Keratinocyte (primary cell): ENCODE measurements around the gene SURF1. TPM values are rescaled to one million over a fixed set of nuclear protein-coding genes. Genes with fewer than 3 reads are reported as not detected.

Experiments
- DNase-seq: peaks from one replicate; pipeline ENCODE4 v3.0.0-alpha.2; 2011; ENCODE audit warnings: low read depth, missing footprints, low spot score
- FAIRE-seq: peaks from 2 replicates; lab custom pipeline; 2011; peaks lifted over from hg19 to GRCh38; lab: Jason Lieb, UNC
- H2AFZ ChIP-seq: 2 replicates; pipeline ENCODE4 v1.6.0; 2012; ENCODE audit warnings: low read length, control low read depth, inconsistent platforms; ENCODE audit not compliant: control insufficient read depth
- H3K27ac ChIP-seq: 2 replicates; pipeline ENCODE4 v1.5.1; 2011; ENCODE audit warnings: low read length; ENCODE audit not compliant: control insufficient read depth, insufficient read depth
- H3K27me3 ChIP-seq: 3 replicates; pipeline ENCODE4 v1.6.0; 2011; ENCODE audit warnings: low read length; ENCODE audit not compliant: control insufficient read depth, insufficient read depth; ENCODE audit errors: extremely low read depth
- H3K36me3 ChIP-seq, 2 experiments: 2 replicates in 1 of 2; 3 replicates in 1 of 2; pipeline ENCODE4 v1.5.1; 2011; ENCODE audit warnings: low read length in 2 of 2, mild to moderate bottlenecking in 1 of 2; ENCODE audit not compliant: control insufficient read depth in 2 of 2, insufficient read depth in 2 of 2; ENCODE audit errors: extremely low read depth in 1 of 2
- H3K4me1 ChIP-seq: 3 replicates; pipeline ENCODE4 v1.5.1; 2011; ENCODE audit warnings: low read length; ENCODE audit not compliant: control insufficient read depth, insufficient read depth; ENCODE audit errors: extremely low read depth
- H3K4me2 ChIP-seq: 3 replicates; pipeline ENCODE4 v1.6.0; 2011; ENCODE audit warnings: low read depth, low read length; ENCODE audit not compliant: control insufficient read depth, insufficient read depth; ENCODE audit errors: extremely low read depth
- H3K4me3 ChIP-seq, 3 experiments: fragments of 200-600 bp in 1 of 3; sonication (generic) in 1 of 3; 2 replicates in 2 of 3; 3 replicates in 1 of 3; pipeline ENCODE4 v1.5.1; 2011 to 2016; ENCODE audit warnings: low read length in 3 of 3, mild to moderate bottlenecking in 3 of 3, control low read depth in 2 of 3, inconsistent platforms in 1 of 3, low read depth in 1 of 3, mixed read lengths in 1 of 3, mixed run types in 1 of 3, moderate library complexity in 1 of 3; ENCODE audit not compliant: control insufficient read depth in 2 of 3, insufficient read depth in 2 of 3; ENCODE audit errors: extremely low read depth in 1 of 3
- H3K79me2 ChIP-seq: 2 replicates; pipeline ENCODE4 v1.6.0; 2012; ENCODE audit warnings: low read length; ENCODE audit not compliant: control insufficient read depth, insufficient read depth
- H3K9ac ChIP-seq: 3 replicates; pipeline ENCODE4 v1.6.0; 2011; ENCODE audit warnings: low read length; ENCODE audit not compliant: control insufficient read depth, insufficient read depth; ENCODE audit errors: extremely low read depth
- H3K9me1 ChIP-seq: 3 replicates; pipeline ENCODE4 v1.6.0; 2011; ENCODE audit warnings: low read length; ENCODE audit not compliant: control insufficient read depth, insufficient read depth; ENCODE audit errors: extremely low read depth
- H3K9me3 ChIP-seq: 2 replicates; pipeline ENCODE4 v1.5.1; 2012; ENCODE audit warnings: low read depth, low read length; ENCODE audit not compliant: control insufficient read depth
- H4K20me1 ChIP-seq: 3 replicates; pipeline ENCODE4 v1.6.0; 2011; ENCODE audit warnings: low read length; ENCODE audit not compliant: control insufficient read depth, insufficient read depth; ENCODE audit errors: extremely low read depth
- EZH2 ChIP-seq: IDR thresholded peaks from one replicate; pipeline ENCODE4 v1.6.1; 2012; ENCODE audit warnings: inconsistent platforms, mild to moderate bottlenecking, low read length, moderate library complexity
- dilution Hi-C: fragments of 300-500 bp; cut with MboI; formaldehyde crosslinking; loops from one replicate; pipeline ENCODE4 v1.7.0; 2020; ENCODE audit warnings: low sequenced_read_pairs; ENCODE audit not compliant: extremely low pct_ligation_motif_present
- polyA plus RNA-seq, 5 experiments: library from polyadenylated mRNA; depleted of rRNA in 3 of 5; stranded (reverse) in 3 of 5; stranded (forward) in 1 of 5; unstranded in 1 of 5; fragments of >200 nt; gene quantifications; 1 replicate in 1 of 5; 2 replicates in 3 of 5; 3 replicates in 1 of 5; pipeline versions ENCODE4 v1.2.1 to v1.2.3, GENCODE V29; 2011 to 2012; ENCODE audit warnings: missing spikeins in 2 of 5, low read depth in 1 of 5, low replicate concordance in 1 of 5
- TF ChIP-seq, protein P1 (sequence below), 3 experiments: IDR thresholded peaks in 1 of 3; conservative IDR thresholded peaks in 1 of 3; optimal IDR thresholded peaks in 1 of 3; 2 replicates in 2 of 3; 3 replicates in 1 of 3; pipeline versions ENCODE3 to v1.5.1; 2011; ENCODE audit warnings: low read length in 3 of 3, mild to moderate bottlenecking in 3 of 3, moderate library complexity in 2 of 3, control low read depth in 1 of 3, inconsistent platforms in 1 of 3; ENCODE audit not compliant: insufficient read depth in 2 of 3; ENCODE audit errors: extremely low read depth in 1 of 3

Gene SURF1
- polyA plus RNA-seq, 1 donor (not counting 4 experiments of a cell fraction or from before 2014, with no cell fraction given) = 31.1 TPM

- dilution Hi-C loops = no loop called here
- peaks cover 51% of the 10 kb centered on the region for H3K4me1 ChIP-seq
Measured at GRCh38 chr9:133362359-133363044, 6.2 kb upstream of the SURF1 start.

DNA sequence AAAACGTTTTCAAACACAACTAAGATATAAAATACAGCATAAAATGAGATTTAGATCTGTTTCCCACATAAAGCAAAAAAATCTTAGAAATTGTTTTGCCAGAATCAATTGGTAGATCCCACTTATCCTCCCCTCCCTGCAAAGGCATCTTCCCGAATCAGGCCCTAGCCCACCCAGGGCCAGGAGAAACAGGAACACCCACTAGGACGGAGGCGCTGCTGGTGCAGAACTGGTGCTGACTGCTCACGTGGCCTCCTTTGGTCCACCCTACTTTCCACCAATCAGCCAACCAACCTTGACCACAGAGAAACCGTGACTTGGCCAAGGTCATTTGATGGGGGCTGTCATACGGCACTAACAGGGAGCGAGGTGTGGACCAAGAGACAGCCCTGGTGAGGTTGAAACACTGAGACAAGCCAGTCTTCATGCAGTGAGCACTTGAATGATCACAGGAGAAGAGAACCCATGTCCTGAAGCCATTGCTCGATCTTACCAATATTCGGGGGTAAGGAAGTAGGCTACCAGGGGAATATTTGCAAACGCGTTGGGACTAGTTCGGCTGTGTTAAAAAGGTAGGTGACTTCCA is 5.3 kb upstream of the SURF1 start:
- dilution Hi-C loops = no loop called here
- H3K79me2 ChIP-seq = peaks cover 35% of the 10 kb centered on the region
- DNase-seq = no peak

More at GRCh38 chr9:133362359-133363044, 6.2 kb upstream of the SURF1 start:
- H2AFZ ChIP-seq = no peak overlapping the region
- no peaks in the 10 kb centered on the region for H3K9me1 ChIP-seq
- H3K27ac ChIP-seq = no peak overlapping the region
- peaks cover 12% of the 10 kb centered on the region for H4K20me1 ChIP-seq
- H3K9me3 ChIP-seq = no peaks in the 10 kb centered on the region
- FAIRE-seq (no peak), DNase-seq (no peak)
- no peak overlapping the region for H3K9ac ChIP-seq
- no peak for TF ChIP-seq EZH2
- TF ChIP-seq, protein P1, sequence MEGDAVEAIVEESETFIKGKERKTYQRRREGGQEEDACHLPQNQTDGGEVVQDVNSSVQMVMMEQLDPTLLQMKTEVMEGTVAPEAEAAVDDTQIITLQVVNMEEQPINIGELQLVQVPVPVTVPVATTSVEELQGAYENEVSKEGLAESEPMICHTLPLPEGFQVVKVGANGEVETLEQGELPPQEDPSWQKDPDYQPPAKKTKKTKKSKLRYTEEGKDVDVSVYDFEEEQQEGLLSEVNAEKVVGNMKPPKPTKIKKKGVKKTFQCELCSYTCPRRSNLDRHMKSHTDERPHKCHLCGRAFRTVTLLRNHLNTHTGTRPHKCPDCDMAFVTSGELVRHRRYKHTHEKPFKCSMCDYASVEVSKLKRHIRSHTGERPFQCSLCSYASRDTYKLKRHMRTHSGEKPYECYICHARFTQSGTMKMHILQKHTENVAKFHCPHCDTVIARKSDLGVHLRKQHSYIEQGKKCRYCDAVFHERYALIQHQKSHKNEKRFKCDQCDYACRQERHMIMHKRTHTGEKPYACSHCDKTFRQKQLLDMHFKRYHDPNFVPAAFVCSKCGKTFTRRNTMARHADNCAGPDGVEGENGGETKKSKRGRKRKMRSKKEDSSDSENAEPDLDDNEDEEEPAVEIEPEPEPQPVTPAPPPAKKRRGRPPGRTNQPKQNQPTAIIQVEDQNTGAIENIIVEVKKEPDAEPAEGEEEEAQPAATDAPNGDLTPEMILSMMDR (optimal IDR thresholded peaks at IDR 0.05 in 1 of 3, IDR thresholded peaks at IDR 0.05 in 1 of 3, conservative IDR thresholded peaks at IDR 0.05 in 1 of 3; ENCODE audit: extremely low read depth in 1 of 3, insufficient read depth in 2 of 3, low read length in 3 of 3) = no peak
- no peak overlapping the region for H3K4me2 ChIP-seq
- H3K79me2 ChIP-seq = peaks cover 35% of the 10 kb centered on the region
- no peak overlapping the region for H3K4me3 ChIP-seq
- H3K27me3 ChIP-seq = no peaks in the 10 kb centered on the region
- H3K36me3 ChIP-seq = peaks cover 42 to 57% of the 10 kb centered on the region in 2 experiments

More for the DNA sequence above, 5.3 kb upstream of the SURF1 start:
- Histone ChIP-seq H4K20me1 (peaks cover 5% of the 10 kb centered on the region), H3K9me3 (no peaks in the 10 kb centered on the region), H3K27ac (no peak overlapping the region), H3K9ac (no peak overlapping the region), H2AFZ (no peak overlapping the region), H3K27me3 (no peaks in the 10 kb centered on the region), H3K9me1 (no peaks in the 10 kb centered on the region), H3K36me3 (peaks cover 36 to 48% of the 10 kb centered on the region in 2 experiments), H3K4me1 (peaks cover 57% of the 10 kb centered on the region), H3K4me2 (no peak overlapping the region), H3K4me3 (no peak overlapping the region)
- TF ChIP-seq EZH2 = no peak
- TF ChIP-seq, protein P1 (optimal IDR thresholded peaks at IDR 0.05 in 1 of 3, IDR thresholded peaks at IDR 0.05 in 1 of 3, conservative IDR thresholded peaks at IDR 0.05 in 1 of 3; ENCODE audit: extremely low read depth in 1 of 3, insufficient read depth in 2 of 3, low read length in 3 of 3) = no peak
- FAIRE-seq = no peak
